HEK293T (cell line): ENCODE measurements around the gene ERC2.

ENCODE experiments used
- FOXM1 ChIP-seq: fragments of 450-650 bp; IDR thresholded peaks from 2 replicates; pipeline ENCODE4 v1.6.1; 2017; ENCODE audit warnings: mild to moderate bottlenecking, borderline replicate concordance
- HDGF ChIP-seq: fragments of 450-650 bp; IDR thresholded peaks from 2 replicates; pipeline ENCODE4 v1.6.1; 2017; ENCODE audit warnings: antibody characterized with exemption, borderline replicate concordance

GRCh38 chr3:55826097-55826496 is 642.2 kb downstream of the ERC2 start:
- TF ChIP-seq HDGF (no peak), FOXM1 (no peak)
